Measurements from ENCODE around the gene GRIN2A. TPM values are rescaled to one million over a fixed set of nuclear protein-coding genes. Genes with fewer than 3 reads are reported as not detected.

Gene GRIN2A
- total and polyA plus RNA-seq, 2 donors (not counting 3 experiments of a cell fraction or from before 2014, with no cell fraction given) = not detected

GRCh38 chr16:10138881-10139280 is 43.3 kb downstream of the GRIN2A start:
- Histone ChIP-seq H2AFZ (ENCODE audit: low read depth, low read length) (no peak overlapping the region), H3K4me3 (replicated peaks in 1 of 3; ENCODE audit: insufficient read depth in 1 of 3, low read depth in 1 of 3, low read length in 3 of 3) (no peak overlapping the region), H3K9me3 (replicated peaks; ENCODE audit: control insufficient read depth, insufficient read depth, low read length) (no peaks in the 10 kb centered on the region), H3K4me1 (ENCODE audit: control insufficient read depth, extremely low read depth, insufficient read depth, low read length) (no peaks in the 10 kb centered on the region), H3K36me3 (ENCODE audit: control insufficient read depth in 2 of 2, extremely low read depth in 1 of 2, insufficient read depth in 2 of 2, low read length in 2 of 2) (no peaks in the 10 kb centered on the region), H3K9ac (replicated peaks; ENCODE audit: extremely low read depth, insufficient read depth, low read length) (no peak overlapping the region), H3K4me2 (ENCODE audit: insufficient read depth, low read length) (no peak overlapping the region), H4K20me1 (replicated peaks; ENCODE audit: control insufficient read depth, extremely low read depth, insufficient read depth, low read length) (no peaks in the 10 kb centered on the region), H3K79me2 (ENCODE audit: control insufficient read depth, insufficient read depth, low read length) (no peaks in the 10 kb centered on the region), H3K27ac (ENCODE audit: insufficient read depth, low read depth, low read length) (no peak overlapping the region), H3K27me3 (ENCODE audit: control insufficient read depth in 2 of 2, insufficient read depth in 2 of 2, low read length in 2 of 2) (no peaks in the 10 kb centered on the region), H3K9me1 (replicated peaks; ENCODE audit: control insufficient read depth, extremely low read depth, insufficient read depth, low read length) (no peaks in the 10 kb centered on the region)
- BruUV-seq (replicated peaks) = no TSS peak
- intact Hi-C loops (cut with micrococcal nuclease) = no loop called here
- POLR2A ChIA-PET = no interaction called here
- FAIRE-seq = no peak
- CTCF ChIA-PET = no interaction called here
- no peak for TF ChIP-seq POLR2A (IDR thresholded peaks at IDR 0.05; ENCODE audit: low read depth, low read length)
- TF ChIP-seq POLR2AphosphoS5 (IDR thresholded peaks at IDR 0.05; ENCODE audit: insufficient read depth, low read depth, low read length) = no peak
- no peak for TF ChIP-seq MYC (IDR thresholded peaks at IDR 0.05; ENCODE audit: low read depth, low read length)
- no peak for TF ChIP-seq EZH2 (IDR thresholded peaks at IDR 0.05; ENCODE audit: borderline replicate concordance, low read depth, low read length, severe bottlenecking)
- TF ChIP-seq GATA2 (IDR thresholded peaks at IDR 0.05; ENCODE audit: insufficient read depth, insufficient read length, low read depth, low read length) = no peak
- TF ChIP-seq CTCF (IDR thresholded peaks at IDR 0.05; ENCODE audit: extremely low read depth in 1 of 2, insufficient read depth in 1 of 2, low read depth in 1 of 2, low read length in 2 of 2) = no peak
- DNase-seq (ENCODE audit: low read depth, low spot score) = no peak
- dilution Hi-C loops (cut with MboI; ENCODE audit: extremely low pct_ligation_motif_present, low sequenced_read_pairs) = no loop called here

- H4K20me1 ChIP-seq (replicated peaks; ENCODE audit: control insufficient read depth, extremely low read depth, insufficient read depth, low read length) = no peaks in the 10 kb centered on the region
- no peak overlapping the region for H3K4me3 ChIP-seq (replicated peaks in 1 of 3; ENCODE audit: insufficient read depth in 1 of 3, low read depth in 1 of 3, low read length in 3 of 3)
- no TSS peak for BruUV-seq (replicated peaks)
- intact Hi-C loops (cut with micrococcal nuclease) (no loop called here), dilution Hi-C loops (cut with MboI; ENCODE audit: extremely low pct_ligation_motif_present, low sequenced_read_pairs) (no loop called here)
- H3K9me1 ChIP-seq (replicated peaks; ENCODE audit: control insufficient read depth, extremely low read depth, insufficient read depth, low read length) = no peaks in the 10 kb centered on the region
- no peak overlapping the region for H3K27ac ChIP-seq (ENCODE audit: insufficient read depth, low read depth, low read length)
- FAIRE-seq (no peak), DNase-seq (ENCODE audit: low read depth, low spot score) (no peak)
- ChIA-PET POLR2A (no interaction called here), CTCF (no interaction called here)
- no peak overlapping the region for H2AFZ ChIP-seq (ENCODE audit: low read depth, low read length)
- no peak overlapping the region for H3K9ac ChIP-seq (replicated peaks; ENCODE audit: extremely low read depth, insufficient read depth, low read length)
- H3K9me3 ChIP-seq (replicated peaks; ENCODE audit: control insufficient read depth, insufficient read depth, low read length) = peaks cover under 1% of the 10 kb centered on the region
- TF ChIP-seq MYC (IDR thresholded peaks at IDR 0.05; ENCODE audit: low read depth, low read length) (no peak), MAX (IDR thresholded peaks at IDR 0.05; ENCODE audit: insufficient read depth, insufficient read length) (no peak), GATA2 (IDR thresholded peaks at IDR 0.05; ENCODE audit: insufficient read depth, insufficient read length, low read depth, low read length) (no peak)
- H3K4me2 ChIP-seq (ENCODE audit: insufficient read depth, low read length) = no peak overlapping the region
- H3K27me3 ChIP-seq (ENCODE audit: control insufficient read depth in 2 of 2, insufficient read depth in 2 of 2, low read length in 2 of 2) = no peaks in the 10 kb centered on the region
- H3K4me1 ChIP-seq (ENCODE audit: control insufficient read depth, extremely low read depth, insufficient read depth, low read length) = no peaks in the 10 kb centered on the region
- no peaks in the 10 kb centered on the region for H3K36me3 ChIP-seq (ENCODE audit: control insufficient read depth in 2 of 2, extremely low read depth in 1 of 2, insufficient read depth in 2 of 2, low read length in 2 of 2)
- H3K79me2 ChIP-seq (ENCODE audit: control insufficient read depth, insufficient read depth, low read length) = no peaks in the 10 kb centered on the region
Measured at GRCh38 chr16:10137341-10137740, 44.9 kb downstream of the GRIN2A start.
